HepG2 (cell line): ENCODE results near the gene FTCD. TPM values are rescaled to one million over a fixed set of nuclear protein-coding genes. Genes with fewer than 3 reads are reported as not detected.

Experiments
- ATAC-seq: fragments of 200-7000 bp; cut with Tn5 transposase; 3 replicates; pipeline ENCODE4 v1.9.1; 2020; ENCODE audit warnings: mild to moderate bottlenecking, moderate library complexity
- BruUV-seq: library from RNA; stranded (reverse); fragments of 400-500 nt; replicated peaks from 2 replicates; lab custom pipeline; 2021; lab: Mats Ljungman, UMichigan
- CTCF ChIA-PET: fragments of 300-600 bp; formaldehyde crosslinking; extraction: SDS; loops from one replicate; lab custom pipeline; 2021; ENCODE audit warnings: low total read pairs, inconsistent platforms, low intra/inter-chr PET ratio; lab: Yijun Ruan, JAX
- POLR2A ChIA-PET: fragments of 350-600 bp; sonication (Branson Sonifier 250); formaldehyde crosslinking; loops from one replicate; lab custom pipeline; 2020; ENCODE audit warnings: antibody characterized with exemption, inconsistent platforms; lab: Yijun Ruan, JAX
- DNase-seq: peaks from one replicate; pipeline ENCODE4 v3.0.0-alpha.2; 2015; ENCODE audit warnings: low spot score
- FAIRE-seq: peaks from 3 replicates; lab custom pipeline; 2011; peaks lifted over from hg19 to GRCh38; lab: Jason Lieb, UNC
- H2AFZ ChIP-seq: one replicate; pipeline ENCODE4 v1.6.1; 2011; ENCODE audit warnings: low read length, inconsistent platforms
- H3K27ac ChIP-seq: fragments of 300-600 bp; 3 replicates; pipeline ENCODE4 v1.8.0; 2011; ENCODE audit warnings: mixed run types, mild to moderate bottlenecking, mixed read lengths, low read length, inconsistent platforms; ENCODE audit not compliant: insufficient read depth; ENCODE audit errors: extremely low read length
- H3K27me3 ChIP-seq, 2 experiments: fragments of 200-600 bp in 1 of 2; 2 replicates in 1 of 2; 3 replicates in 1 of 2; pipeline versions ENCODE4 v1.6.0 to v1.8.0; 2011; ENCODE audit warnings: low read length in 2 of 2, mild to moderate bottlenecking in 2 of 2, moderate library complexity in 2 of 2, inconsistent platforms in 1 of 2; ENCODE audit not compliant: insufficient read depth in 2 of 2, control insufficient read depth in 1 of 2
- H3K36me3 ChIP-seq, 2 experiments: fragments of 200-600 bp in 1 of 2; replicated peaks in 1 of 2; 2 replicates in 1 of 2; 3 replicates in 1 of 2; pipeline versions ENCODE4 v1.5.1 to v1.8.0; 2011; ENCODE audit warnings: low read length in 2 of 2, inconsistent platforms in 1 of 2; ENCODE audit not compliant: insufficient read depth in 2 of 2, control insufficient read depth in 1 of 2
- H3K4me1 ChIP-seq: 2 replicates; pipeline ENCODE4 v1.5.1; 2012; ENCODE audit warnings: low read length, inconsistent platforms; ENCODE audit not compliant: insufficient read depth
- H3K4me2 ChIP-seq: 2 replicates; pipeline ENCODE4 v1.6.0; 2011; ENCODE audit warnings: low read depth, low read length, inconsistent platforms
- H3K4me3 ChIP-seq, 3 experiments: fragments of 200-600 bp in 1 of 3; sonication (generic), shearing (Covaris generic) in 1 of 3; replicated peaks in 1 of 3; 2 replicates each; pipeline ENCODE4 v1.5.1; 2011 to 2016; ENCODE audit warnings: low read length in 3 of 3, inconsistent platforms in 2 of 3, low read depth in 2 of 3, mild to moderate bottlenecking in 2 of 3, control low read depth in 1 of 3, mixed read lengths in 1 of 3; ENCODE audit not compliant: insufficient read depth in 1 of 3
- H3K79me2 ChIP-seq: one replicate; pipeline ENCODE4 v1.6.1; 2011; ENCODE audit warnings: low read length, inconsistent platforms; ENCODE audit not compliant: insufficient read depth
- H3K9ac ChIP-seq: 2 replicates; pipeline ENCODE4 v1.6.0; 2011; ENCODE audit warnings: mild to moderate bottlenecking, low read depth, low read length, inconsistent platforms; ENCODE audit not compliant: insufficient read depth
- H3K9me3 ChIP-seq: 2 replicates; pipeline ENCODE4 v1.5.1; 2012; ENCODE audit warnings: mild to moderate bottlenecking, low read length
- H4K20me1 ChIP-seq: 2 replicates; pipeline ENCODE4 v1.6.0; 2011; ENCODE audit warnings: inconsistent platforms, mild to moderate bottlenecking, low read length, moderate library complexity; ENCODE audit not compliant: insufficient read depth
- AGO1 ChIP-seq: fragments of 200-400 bp; formaldehyde crosslinking; IDR thresholded peaks from 2 replicates; pipeline ENCODE4 v1.6.1; 2017; ENCODE audit warnings: mild to moderate bottlenecking, low read depth, low read length, moderate library complexity; ENCODE audit not compliant: poor library complexity, severe bottlenecking
- AGO2 ChIP-seq: fragments of 200-400 bp; formaldehyde crosslinking; optimal IDR thresholded peaks from 2 replicates; pipeline ENCODE3; 2017; ENCODE audit warnings: mild to moderate bottlenecking, low read depth, low read length, moderate library complexity
- KDM5A ChIP-seq: fragments of 200-600 bp; sonication (generic); IDR thresholded peaks from 2 replicates; pipeline ENCODE4 v1.7.0; 2018; ENCODE audit warnings: antibody characterized with exemption, mild to moderate bottlenecking, low read length, borderline replicate concordance
- TEAD2 ChIP-seq: sonication (generic); formaldehyde crosslinking; IDR thresholded peaks from 2 replicates; pipeline ENCODE4 v1.9.0; 2021; ENCODE audit warnings: missing genetic modification reagents
- TSC22D2 ChIP-seq: sonication (generic); formaldehyde crosslinking; IDR thresholded peaks from 2 replicates; pipeline ENCODE4 v1.5.1; 2020; ENCODE audit warnings: missing genetic modification reagents, mild to moderate bottlenecking, borderline replicate concordance
- ZBTB39 ChIP-seq: sonication (generic); formaldehyde crosslinking; IDR thresholded peaks from 2 replicates; pipeline ENCODE4 v1.5.0; 2020; ENCODE audit warnings: missing genetic modification reagents
- ZSCAN21 ChIP-seq: sonication (generic); formaldehyde crosslinking; IDR thresholded peaks from 2 replicates; pipeline ENCODE4 v1.8.0; 2022; ENCODE audit warnings: mild to moderate bottlenecking, missing genetic modification reagents, moderate library complexity, borderline replicate concordance
- ZSCAN25 ChIP-seq: sonication (generic); formaldehyde crosslinking; IDR thresholded peaks from 2 replicates; pipeline ENCODE4 v1.8.0; 2022; ENCODE audit warnings: mild to moderate bottlenecking, missing genetic modification reagents
- WGBS: methylation state at CpG from one replicate; pipeline ENCODE4 v1.1.6; 2017; ENCODE audit warnings: low lambda C conversion rate; 5-methylcytosine and 5-hydroxymethylcytosine counted together
- in situ Hi-C: cut with HindIII; loops from 2 replicates; pipeline ENCODE4 v1.10.0; 2017; ENCODE audit warnings: low pct_unique_long_range_greater_than_20kb; ENCODE audit not compliant: extremely low pct_ligation_motif_present
- intact Hi-C: fragments of 100-400 bp; cut with micrococcal nuclease; formaldehyde crosslinking; loops from one replicate; pipeline ENCODE4 v1.10.0; 2022; ENCODE audit not compliant: unreplicated experiment
- polyA plus RNA-seq, 8 experiments: library from polyadenylated mRNA; depleted of rRNA in 3 of 8; stranded (reverse) in 7 of 8; unstranded in 1 of 8; fragments of >200 nt; fragmentation: Illumina TruSeq in 4 of 8; extraction: Trizol in 4 of 8; gene quantifications; 2 replicates each; pipeline versions ENCODE4 v1.2.1 to v1.2.3, GENCODE V29; 2011 to 2016; ENCODE audit warnings: low read depth in 4 of 8, missing spikeins in 1 of 8, mixed read lengths in 1 of 8; ENCODE audit not compliant: insufficient read depth in 1 of 8
- total RNA-seq, 5 experiments: library from RNA; depleted of rRNA; stranded (reverse); fragments of >200 nt; fragmentation: Illumina TruSeq; extraction: Trizol; gene quantifications; 2 replicates each; pipeline ENCODE4 v1.2.3, GENCODE V29; 2016; ENCODE audit warnings: low read depth in 1 of 5
- TF ChIP-seq, protein P1 (sequence below): sonication (generic); formaldehyde crosslinking; IDR thresholded peaks from 2 replicates; pipeline ENCODE4 v1.4.0; 2020; ENCODE audit warnings: missing genetic modification reagents, mild to moderate bottlenecking, borderline replicate concordance

Gene FTCD
- total and polyA plus RNA-seq, 2 of the 13 experiments (the other 11 are each of a cell fraction or from before 2014, with no cell fraction given): 75.7 to 105 TPM

GRCh38 chr21:46151989-46152926, 3.1 kb downstream of the FTCD start:
- Histone ChIP-seq H3K9me3 (no peaks in the 10 kb centered on the region), H4K20me1 (peaks cover 8% of the 10 kb centered on the region; the same call in 1 of the 2 replicates), H3K4me2 (peak overlapping the region; percentile 94), H3K4me3 (peak overlapping the region in 1 of 3 experiments; percentile 96; a peak in 2 of 6 replicates), H3K9ac (peak overlapping the region; percentile 86; the same call in 1 of the 2 replicates), H3K36me3 (peaks cover 2 to 16% of the 10 kb centered on the region in 2 experiments; a peak in 4 of 5 replicates), H2AFZ (no peak overlapping the region), H3K27me3 (no peaks in the 10 kb centered on the region; a peak in 2 of 5 replicates), H3K27ac (peak overlapping the region; percentile 83), H3K79me2 (peaks cover 23% of the 10 kb centered on the region), H3K4me1 (peaks cover 65% of the 10 kb centered on the region)
- no peak for FAIRE-seq
- no TSS peak for BruUV-seq
- no peak for DNase-seq
- 97% methylated on average over 41 of the region's 45 CpGs for WGBS
- no peak for ATAC-seq
- ChIA-PET POLR2A (interaction anchor here (2.4 kb wide), 1 partner anchor 9 kb away, joined by 13 read pairs; no protein-coding TSS in a partner anchor), CTCF (no interaction called here)
- TF ChIP-seq TEAD2 (CRISPR knock-in tag) (no peak), ZSCAN21 (CRISPR knock-in tag) (no peak), KDM5A (no peak), AGO2 (peak; percentile 18), AGO1 (peak; percentile 8), ZBTB39 (CRISPR knock-in tag) (no peak), TSC22D2 (CRISPR knock-in tag) (no peak), ZSCAN25 (CRISPR knock-in tag) (no peak)
- TF ChIP-seq, protein P1, sequence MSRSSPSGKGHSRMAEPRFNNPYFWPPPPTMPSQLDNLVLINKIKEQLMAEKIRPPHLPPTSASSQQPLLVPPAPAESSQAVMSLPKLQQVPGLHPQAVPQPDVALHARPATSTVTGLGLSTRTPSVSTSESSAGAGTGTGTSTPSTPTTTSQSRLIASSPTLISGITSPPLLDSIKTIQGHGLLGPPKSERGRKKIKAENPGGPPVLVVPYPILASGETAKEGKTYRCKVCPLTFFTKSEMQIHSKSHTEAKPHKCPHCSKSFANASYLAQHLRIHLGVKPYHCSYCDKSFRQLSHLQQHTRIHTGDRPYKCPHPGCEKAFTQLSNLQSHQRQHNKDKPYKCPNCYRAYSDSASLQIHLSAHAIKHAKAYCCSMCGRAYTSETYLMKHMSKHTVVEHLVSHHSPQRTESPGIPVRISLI (CRISPR knock-in tag): no peak
- in situ Hi-C loops: no loop called here
- intact Hi-C loops: no loop called here
